ENCODE data around the gene AGAP2.

The AGAP2 gene

DNA sequence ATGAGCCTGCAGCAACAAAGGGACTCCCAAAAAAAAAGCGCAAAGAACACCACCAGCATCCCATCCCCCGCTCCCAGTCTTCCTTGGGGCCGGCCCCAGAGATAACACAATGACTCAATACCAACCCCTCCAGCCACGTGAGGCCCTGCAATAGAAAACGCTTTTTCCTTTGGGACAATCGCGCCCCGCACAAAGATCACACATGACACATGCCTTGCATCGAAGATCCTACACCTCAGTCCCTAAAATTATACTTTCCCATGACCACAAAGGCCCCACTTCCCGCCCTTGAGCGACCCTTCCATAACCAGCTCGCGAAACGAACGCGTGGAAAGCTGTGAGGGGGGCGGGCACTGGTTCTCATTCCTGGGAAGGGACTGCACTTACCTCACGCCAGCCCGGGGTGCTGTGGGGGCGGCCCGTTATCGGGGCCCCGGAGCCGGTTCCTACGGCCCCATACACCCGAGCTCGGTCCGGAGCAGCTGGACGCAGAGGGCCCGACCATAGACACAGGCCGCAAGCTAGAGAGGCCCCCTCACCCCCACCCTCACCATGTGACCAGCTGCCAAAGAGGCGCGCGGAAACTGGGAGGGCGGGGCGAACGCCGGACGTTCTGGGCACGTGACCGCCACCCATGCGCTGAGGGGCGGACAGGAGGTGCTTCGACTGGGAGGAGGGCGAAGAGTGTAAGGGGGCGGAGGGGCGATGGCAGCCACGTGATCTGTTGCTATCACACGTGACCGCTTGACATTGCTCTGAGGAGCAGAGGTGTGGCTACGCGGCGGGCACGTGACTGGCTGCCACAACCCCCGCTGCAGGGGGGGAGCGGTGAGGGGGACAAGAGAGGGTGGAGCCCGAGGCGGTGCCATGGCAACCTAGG, 13.5 kb upstream of the AGAP2 start, which contains the start of gene CDK4:
Gene CDK4 (minus strand): TSS at position 523 of the 880 bp plus-strand sequence. CDS start 593 bp downstream, outside the sequence.
- peak; percentile 100 for DNase-seq

GRCh38 chr12:57751432-57751787, 12.9 kb upstream of the AGAP2 start:
- DNase-seq = no peak

DNA sequence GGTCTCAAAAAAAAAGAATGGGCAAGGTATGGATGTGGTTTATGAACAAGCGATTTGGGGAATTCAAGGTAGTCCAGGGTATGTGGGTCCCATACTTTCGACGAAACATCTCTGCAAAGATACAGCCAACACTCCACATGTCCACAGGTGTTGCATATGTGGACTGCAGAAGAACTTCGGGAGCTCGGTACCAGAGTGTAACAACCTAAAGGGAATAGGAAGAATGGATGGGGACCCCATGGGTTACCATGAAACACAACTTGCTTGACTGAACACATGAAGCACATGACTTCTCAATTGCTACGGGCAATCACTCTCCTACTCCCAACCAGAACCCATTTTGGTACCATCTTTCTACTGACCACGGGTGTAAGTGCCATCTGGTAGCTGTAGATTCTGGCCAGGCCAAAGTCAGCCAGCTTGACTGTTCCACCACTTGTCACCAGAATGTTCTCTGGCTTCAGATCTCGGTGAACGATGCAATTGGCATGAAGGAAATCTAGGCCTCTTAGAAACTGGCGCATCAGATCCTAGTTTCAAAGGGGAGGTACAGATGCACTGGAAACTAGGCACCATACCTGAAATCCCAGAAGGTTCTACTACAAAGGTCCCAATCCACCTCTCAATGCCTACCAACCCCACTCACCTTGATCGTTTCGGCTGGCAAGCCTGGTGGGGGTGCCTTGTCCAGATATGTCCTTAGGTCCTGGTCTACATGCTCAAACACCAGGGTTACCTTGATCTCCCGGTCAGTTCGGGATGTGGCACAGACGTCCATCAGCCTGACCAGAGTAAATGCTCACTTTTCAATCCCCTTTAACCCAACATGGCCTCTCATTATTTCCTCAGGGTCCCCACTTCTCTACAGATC, 12.3 kb upstream of the AGAP2 start:
- DNase-seq = no peak

- no peak for DNase-seq
These were observed 10.5 kb upstream of the AGAP2 start for GRCh38 chr12:57749061-57749460.

- no peak for DNase-seq
These were observed 7.5 kb upstream of the AGAP2 start for GRCh38 chr12:57746025-57746424.

DNA sequence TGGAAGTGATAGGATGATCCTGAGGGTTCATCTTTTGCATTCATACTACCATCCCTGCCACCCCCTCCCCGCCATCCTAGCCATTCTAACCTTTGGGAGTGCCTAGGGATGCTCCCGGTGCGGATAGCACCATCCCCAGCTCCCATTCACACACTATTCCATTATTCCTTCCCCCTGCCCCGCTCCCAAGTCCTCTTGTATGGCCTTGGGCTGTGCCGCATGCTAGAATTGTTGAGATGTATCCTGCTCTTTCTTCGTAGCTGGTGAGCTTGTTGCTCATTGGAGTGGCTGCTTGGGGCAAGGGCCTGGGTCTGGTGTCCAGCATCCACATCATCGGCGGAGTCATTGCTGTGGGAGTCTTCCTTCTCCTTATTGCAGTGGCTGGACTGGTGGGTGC, 6.9 kb upstream of the AGAP2 start:
- DNase-seq = no peak

DNA sequence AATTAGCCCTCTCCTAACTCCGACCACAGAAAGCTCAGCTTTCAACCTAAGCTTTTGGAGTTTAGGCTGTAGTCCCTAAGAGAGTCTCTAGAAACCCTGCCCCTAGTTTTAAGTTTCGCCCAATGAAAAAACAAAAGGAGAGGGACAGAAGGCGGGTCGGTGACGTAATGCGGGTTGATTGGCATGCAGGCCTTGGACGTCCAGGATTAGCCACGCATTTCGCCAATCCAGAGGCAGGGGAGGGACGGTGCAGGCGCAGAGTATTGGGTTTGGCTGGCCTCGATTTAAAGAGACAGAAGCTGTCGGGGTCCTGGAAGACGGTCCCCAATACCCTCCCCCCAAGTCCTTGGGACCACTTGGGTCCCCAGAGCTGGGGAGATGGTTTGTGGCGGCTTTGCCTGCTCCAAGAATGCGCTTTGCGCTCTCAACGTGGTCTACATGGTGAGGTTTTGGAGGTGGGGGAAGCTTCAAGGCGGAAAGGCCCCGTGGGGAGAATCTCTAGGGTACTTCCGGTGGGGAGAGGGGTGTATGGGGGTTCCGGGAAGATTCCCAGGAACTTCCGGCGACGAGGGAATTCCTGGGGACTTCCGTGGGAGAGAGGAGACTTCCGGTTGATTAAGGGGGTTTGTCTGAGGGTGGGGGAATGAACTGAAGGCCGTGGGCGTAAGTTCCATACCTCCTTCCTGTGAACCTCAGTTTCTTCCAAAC, 6.4 kb upstream of the AGAP2 start, which contains the start of gene TSPAN31:
Gene TSPAN31 (plus strand): TSS at position 263 of the 708 bp plus-strand sequence. CDS start 116 bp downstream, at position 379.
- peak; percentile 96 for DNase-seq

DNA sequence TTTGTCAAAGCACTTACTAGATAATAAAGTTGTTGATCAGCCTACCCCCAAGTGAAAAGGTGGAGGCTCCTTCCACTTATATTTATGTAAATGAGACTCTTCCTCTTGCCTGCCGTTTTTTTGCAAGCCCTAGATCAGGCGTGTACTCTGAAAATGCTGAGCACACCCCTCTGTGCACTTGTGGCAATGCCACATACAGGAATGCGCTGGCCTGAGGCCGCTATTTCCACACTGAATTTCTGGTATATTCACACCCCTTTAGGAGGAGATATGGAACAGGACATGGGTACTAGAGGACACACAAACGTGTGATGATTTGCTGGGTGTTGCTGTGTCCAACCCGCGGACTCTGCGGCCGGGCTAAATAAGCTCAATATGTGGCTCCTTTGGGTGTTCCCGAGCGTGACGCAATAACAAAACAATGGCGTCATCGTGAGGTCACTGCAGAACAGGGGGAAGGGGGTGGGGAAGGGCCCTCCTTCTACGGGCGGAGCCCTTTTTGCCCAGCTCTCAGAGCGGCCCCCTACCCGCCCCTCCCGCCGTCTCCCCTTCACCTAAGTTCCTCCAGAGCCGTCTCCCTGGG, 5.7 kb upstream of the AGAP2 start:
- peak; percentile 85 for DNase-seq

DNA sequence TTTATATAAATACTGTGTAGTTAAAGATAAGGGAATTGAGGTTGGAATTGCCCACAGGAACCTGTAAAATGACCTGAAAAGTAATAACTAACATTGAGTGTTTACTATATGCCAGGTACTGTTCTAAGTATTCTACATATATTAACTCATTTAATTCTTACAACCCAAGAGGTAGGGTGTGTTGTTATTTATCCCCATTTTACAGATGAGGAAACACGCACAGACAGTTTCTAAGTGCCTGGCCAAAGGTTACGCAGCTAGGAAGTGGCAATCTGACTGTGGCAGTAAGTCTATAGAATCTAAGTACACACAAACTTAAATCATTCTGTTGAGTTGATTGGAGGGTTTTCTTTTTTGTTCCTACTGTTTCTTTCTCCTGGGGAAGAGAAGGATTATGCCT, 5.2 kb upstream of the AGAP2 start:
- DNase-seq = no peak

GRCh38 chr12:57741844-57742738, 3.5 kb upstream of the AGAP2 start:
- DNase-seq = peak; percentile 88

DNA sequence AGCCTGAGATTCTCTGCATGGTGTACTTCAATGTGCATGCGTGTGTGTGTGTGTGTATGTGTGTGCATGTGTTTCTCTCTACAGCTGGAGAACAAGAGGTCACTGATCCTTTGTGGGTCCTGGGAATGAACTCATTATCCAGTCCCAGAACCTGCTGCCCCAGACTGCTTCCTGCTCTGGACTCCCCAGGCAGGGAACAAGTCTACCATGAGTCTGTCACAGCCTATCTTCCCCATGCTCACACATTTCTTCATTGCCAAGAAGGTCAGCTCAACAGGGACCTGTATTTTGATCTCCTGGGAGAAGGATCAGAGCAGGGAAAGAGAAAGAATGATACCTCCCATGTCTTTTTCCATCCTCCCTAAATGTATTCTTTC, 2.9 kb upstream of the AGAP2 start:
- no peak for DNase-seq

- DNase-seq = peak; percentile 89
These were observed 2.3 kb upstream of the AGAP2 start for GRCh38 chr12:57740656-57741412.

- no peak for DNase-seq
These were observed 1.5 kb upstream of the AGAP2 start for GRCh38 chr12:57739914-57740538.

DNA sequence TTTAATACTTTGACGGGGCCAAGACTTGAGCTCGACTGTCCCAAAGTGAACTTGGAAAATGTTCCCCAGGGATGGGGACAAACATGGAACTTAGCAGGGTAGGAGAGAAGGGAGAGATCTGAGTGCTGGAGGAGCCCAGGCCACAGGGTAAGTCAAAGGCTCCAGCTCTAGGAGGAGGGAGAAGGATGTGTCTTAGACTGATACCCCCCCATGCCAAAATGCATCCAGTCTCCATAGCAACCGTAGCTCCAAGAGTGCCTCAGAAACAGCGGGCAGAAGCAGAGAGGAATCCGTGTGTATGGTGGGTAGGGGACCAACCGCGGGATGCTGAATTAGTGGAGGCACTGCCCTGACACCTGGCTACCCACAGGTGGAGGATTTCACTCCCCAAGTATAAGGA, 845 bp upstream of the AGAP2 start:
- no peak for DNase-seq

- no peak for DNase-seq
These were observed 778 bp downstream of the AGAP2 start for GRCh38 chr12:57737467-57738460.

GRCh38 chr12:57736741-57737466, 1.6 kb downstream of the AGAP2 start:
- DNase-seq = no peak

DNA sequence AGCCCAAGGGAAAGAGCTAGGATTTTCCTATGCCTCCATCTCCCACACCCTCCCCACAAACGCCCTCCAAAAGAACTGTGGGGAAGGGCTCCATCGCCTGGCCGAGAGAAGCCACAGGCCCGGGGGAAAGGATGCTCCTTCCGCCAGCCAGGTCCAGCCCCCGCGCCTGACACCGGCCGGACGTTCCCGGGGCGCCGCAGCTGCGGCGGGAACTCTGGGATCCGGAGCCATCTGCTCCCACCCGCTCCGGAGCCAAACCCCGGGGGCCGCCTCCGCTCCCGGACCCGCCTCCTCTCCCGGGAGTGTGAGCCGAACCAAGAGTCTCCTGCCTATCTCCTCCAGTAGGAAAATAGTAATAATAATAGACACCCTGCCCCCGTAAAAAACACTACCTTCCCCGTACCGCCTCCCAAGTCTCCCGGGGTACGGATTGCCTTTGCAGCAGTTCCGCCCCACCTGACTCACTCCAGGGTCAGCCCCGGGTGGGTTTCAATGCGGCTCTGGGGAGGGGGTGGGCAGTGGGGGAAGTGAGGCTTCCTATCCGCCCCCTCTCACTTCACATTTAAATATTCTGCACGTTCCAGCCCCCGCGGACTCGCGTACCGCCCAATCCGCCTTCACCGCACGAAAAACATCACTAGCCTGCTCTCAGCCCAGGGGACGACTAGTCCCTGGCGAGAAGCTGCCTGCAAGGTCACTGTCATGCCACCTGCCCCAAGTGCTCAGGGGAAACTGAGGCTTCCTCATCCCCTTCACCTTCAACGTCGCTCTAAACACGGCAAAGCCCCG, 2.4 kb downstream of the AGAP2 start:
- no peak for DNase-seq

Data from CD4-positive, alpha-beta T cell treated with Interleukin-12 subunit alpha and Interleukin-12 subunit beta, for 1 hour (primary cell).